ENCODE results near the gene CALR.
A peak's percentile ranks its signal among the peaks of the same experiment; 100 is the strongest.
"Not testable (repeated sequence)": the region's sequence is repeated elsewhere in the genome, so short reads cannot be mapped to it uniquely, and the experiment has no call there.

The CALR gene

DNA sequence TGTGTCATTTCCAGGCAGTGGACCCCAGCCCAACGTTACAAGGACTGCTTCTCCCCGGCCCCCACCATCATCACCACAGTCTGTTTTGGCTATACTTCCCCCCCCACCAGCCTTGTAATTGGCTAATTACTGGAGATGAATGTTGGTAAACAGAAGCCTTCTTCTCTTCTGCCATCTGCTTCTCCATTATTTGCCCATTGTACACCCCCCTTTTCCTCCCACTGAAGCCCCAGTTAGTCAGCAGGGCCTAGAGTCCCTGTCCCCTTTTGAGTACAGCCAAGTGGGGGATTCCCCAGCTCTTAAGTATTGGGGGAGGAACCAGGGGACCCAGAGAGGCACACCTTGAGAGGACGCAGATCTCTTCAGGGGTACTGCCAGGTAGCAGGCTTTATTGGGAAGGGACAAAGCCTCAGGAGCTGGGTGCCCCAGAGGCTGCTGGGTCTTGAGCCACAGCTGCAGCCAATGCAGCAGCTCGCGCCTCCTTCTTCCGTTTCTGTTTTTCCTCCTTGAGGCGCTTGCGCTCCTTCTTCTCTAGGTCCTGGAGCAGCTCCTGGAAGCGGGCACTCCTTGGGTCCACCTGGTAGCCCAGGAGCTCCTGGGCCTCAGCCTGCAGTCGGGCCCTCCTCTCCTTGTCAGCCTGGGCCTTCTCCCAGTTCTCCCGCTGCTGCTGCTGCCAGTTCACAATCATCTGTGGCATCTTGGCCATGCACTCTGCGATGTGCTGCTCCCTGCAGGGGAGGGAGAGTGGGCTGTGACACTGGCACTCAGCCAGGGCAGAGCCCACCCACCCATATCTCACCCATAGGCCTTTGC lies 15.6 kb downstream of the CALR start:
- no peak overlapping the region for H3K4me3 ChIP-seq (ENCODE audit: control insufficient read depth, low read depth, low read length)
- TF ChIP-seq, protein P1, sequence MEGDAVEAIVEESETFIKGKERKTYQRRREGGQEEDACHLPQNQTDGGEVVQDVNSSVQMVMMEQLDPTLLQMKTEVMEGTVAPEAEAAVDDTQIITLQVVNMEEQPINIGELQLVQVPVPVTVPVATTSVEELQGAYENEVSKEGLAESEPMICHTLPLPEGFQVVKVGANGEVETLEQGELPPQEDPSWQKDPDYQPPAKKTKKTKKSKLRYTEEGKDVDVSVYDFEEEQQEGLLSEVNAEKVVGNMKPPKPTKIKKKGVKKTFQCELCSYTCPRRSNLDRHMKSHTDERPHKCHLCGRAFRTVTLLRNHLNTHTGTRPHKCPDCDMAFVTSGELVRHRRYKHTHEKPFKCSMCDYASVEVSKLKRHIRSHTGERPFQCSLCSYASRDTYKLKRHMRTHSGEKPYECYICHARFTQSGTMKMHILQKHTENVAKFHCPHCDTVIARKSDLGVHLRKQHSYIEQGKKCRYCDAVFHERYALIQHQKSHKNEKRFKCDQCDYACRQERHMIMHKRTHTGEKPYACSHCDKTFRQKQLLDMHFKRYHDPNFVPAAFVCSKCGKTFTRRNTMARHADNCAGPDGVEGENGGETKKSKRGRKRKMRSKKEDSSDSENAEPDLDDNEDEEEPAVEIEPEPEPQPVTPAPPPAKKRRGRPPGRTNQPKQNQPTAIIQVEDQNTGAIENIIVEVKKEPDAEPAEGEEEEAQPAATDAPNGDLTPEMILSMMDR (IDR thresholded peaks at IDR 0.05; ENCODE audit: control insufficient read depth, insufficient read depth, low read depth, low read length, missing control alignments) = no peak
- no peak for DNase-seq (ENCODE audit: low read depth)

DNA sequence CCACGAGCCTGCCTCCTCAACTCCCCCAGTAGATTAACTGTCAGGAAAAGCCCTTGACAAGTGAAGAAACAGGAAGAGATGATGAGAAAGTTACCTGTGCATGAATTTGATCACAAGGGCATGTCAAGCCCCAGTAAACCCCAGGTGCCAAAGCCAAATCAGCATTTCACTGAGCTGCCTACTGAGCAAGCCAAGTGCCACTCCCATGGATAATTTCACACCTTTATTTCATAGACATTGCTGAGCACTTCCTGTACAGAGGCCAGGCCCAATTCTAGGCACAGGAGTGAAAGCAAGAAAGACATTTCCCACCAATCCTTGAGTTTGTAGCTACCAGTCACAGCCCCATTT lies 16.2 kb downstream of the CALR start:
- TF ChIP-seq, protein P1 (IDR thresholded peaks at IDR 0.05; ENCODE audit: control insufficient read depth, insufficient read depth, low read depth, low read length, missing control alignments) = no peak
- no peak overlapping the region for H3K4me3 ChIP-seq (ENCODE audit: control insufficient read depth, low read depth, low read length)
- no peak for DNase-seq (ENCODE audit: low read depth)

DNA sequence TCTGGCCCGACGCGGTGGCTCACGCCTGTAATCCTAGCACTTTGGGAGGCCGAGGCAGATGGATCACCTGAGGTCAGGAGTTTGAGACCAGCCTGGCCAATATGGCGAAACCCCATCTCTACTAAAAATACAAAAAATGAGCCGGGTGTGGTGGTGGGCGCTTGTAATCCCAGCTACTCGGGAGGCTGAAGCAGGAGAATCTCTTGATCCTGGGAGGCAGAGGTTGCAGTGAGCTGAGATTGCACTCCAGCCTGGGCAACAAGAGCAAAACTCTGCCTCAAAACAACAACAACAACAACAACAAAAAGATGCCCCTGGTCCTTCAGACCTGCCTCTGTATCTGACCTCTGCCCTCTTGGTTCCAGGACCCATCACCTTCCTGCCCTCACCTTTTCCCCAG lies 17.2 kb downstream of the CALR start:
- H3K4me3 ChIP-seq (ENCODE audit: control insufficient read depth, low read depth, low read length) = peak overlapping the region; percentile 98
- not testable (repeated sequence) for DNase-seq (ENCODE audit: low read depth)

DNA sequence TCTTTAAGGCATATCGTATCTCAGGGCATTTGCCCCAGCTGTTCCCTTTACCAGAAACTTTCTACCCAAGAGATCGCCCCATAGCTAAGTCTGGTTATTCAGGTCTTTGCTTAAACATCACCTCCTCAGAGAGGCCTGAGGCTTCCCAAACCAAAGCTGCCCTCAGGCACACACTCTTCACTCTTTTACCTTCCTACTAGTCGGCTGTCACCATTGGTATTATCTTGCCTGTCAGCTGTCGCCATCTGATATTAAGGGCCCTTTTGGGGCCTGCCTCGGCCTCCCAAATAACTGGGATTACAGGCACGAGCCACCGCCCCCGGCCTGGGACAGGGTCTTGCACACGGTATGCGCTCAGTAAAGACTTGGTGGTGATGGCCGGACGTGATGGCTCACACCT lies 17.6 kb downstream of the CALR start:
- TF ChIP-seq, protein P1 (IDR thresholded peaks at IDR 0.05; ENCODE audit: control insufficient read depth, insufficient read depth, low read depth, low read length, missing control alignments) = no peak
- no peak for DNase-seq (ENCODE audit: low read depth)
- H3K4me3 ChIP-seq (ENCODE audit: control insufficient read depth, low read depth, low read length) = peak overlapping the region; percentile 98

DNA sequence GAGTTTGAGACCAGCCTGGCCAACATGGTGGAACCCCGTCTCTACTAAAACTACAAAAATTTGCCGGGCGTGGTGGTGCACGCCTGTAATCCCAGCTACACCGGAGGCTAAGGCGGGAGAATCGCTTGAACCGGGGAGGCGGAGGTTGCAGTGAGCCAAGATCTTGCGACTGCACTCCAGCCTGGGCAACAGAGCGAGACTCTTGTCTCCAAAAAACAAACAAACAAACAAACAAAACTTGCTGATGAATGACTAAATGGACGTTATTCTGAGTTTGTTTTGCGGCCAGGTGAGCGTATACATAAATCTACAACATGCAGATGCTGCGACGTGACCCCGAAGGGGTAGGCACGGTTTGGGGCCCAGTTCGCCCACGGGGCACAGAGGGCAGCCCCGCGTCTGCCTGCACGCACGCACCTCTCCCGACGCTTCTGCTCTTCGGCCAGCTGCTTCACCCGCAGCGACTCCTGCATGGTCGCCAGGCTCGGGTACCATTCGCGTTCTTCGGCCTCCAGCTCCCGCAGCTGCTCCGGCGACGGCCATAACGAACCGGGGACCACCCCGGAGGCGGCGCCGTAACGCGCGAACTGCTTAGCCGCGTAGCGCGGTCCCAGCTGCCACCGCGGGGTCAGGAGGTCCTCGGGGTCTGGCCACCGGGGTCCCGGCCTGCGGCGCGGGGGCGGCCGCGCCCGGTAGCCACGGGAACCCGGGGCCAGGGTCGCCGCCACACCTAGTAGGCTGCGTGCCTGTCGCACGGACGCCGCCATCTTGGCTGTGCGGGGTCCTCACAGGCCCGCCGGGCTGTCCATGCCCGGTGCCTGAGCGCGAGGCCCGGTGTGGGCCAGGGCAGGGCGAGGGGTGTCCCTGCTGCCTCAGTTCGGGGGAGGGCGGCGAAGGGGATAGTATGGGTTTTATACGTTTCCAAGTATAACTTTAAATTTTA lies 18.3 kb downstream of the CALR start, which contains the start of gene GADD45GIP1:
GADD45GIP1 (minus strand) TSS at position 778 of the 943 bp plus-strand sequence; CDS start at position 767, 11 bp downstream.
- TF ChIP-seq, protein P1 (IDR thresholded peaks at IDR 0.05; ENCODE audit: control insufficient read depth, insufficient read depth, low read depth, low read length, missing control alignments) = no peak
- DNase-seq (ENCODE audit: low read depth) = no peak
- peak within 1 kb of the TSS; percentile 98 for H3K4me3 ChIP-seq (ENCODE audit: control insufficient read depth, low read depth, low read length)

DNA sequence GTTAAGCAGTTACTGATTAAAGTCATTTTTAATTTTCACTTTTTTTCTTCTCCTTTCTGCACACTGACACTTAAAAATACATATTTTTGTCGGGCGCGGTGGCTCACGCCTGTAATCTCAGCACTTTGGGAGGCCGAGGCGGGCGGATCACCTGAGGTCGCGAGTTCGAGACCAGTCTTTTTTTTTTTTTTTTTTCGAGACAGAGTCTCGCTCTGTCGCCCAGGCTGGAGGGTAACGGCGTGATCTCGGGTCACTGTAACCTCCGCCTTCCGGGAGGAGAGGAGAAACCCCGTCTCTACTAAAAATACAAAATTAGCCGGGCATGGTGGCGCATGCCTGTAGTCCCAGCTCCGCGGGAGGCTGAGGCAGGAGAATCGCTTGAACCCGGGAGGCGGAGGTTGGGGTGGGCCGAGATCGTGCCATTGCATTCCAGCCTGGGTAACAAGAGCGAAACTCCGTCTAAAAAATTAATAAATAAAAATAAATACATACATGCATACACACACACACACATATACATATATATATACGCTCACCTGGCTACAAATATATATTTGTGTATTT lies 19.1 kb downstream of the CALR start:
- not testable (repeated sequence) for DNase-seq (ENCODE audit: low read depth)
- H3K4me3 ChIP-seq (ENCODE audit: control insufficient read depth, low read depth, low read length) = peak overlapping the region; percentile 98

DNA sequence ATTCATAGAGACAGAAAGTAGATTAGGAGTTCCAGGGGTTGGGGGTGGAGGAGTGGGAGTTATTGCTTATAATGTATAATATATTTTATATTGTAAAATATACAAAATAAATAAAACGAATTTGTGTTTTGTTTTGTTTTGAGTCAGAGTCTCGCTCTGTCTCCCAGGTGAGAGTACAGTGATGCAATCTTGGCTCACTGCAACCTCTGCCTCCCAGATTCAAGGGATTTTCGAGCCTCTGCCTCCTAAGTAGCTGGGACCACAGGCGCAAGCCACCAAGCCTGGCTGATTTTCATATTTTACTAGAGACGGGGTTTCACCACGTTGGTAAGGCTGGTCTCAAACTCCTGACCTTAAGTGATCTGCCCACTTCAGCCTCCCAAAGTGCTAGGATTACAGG lies 21.1 kb downstream of the CALR start:
- no peak for DNase-seq (ENCODE audit: low read depth)
- no peak overlapping the region for H3K4me3 ChIP-seq (ENCODE audit: control insufficient read depth, low read depth, low read length)
- TF ChIP-seq, protein P1 (IDR thresholded peaks at IDR 0.05; ENCODE audit: control insufficient read depth, insufficient read depth, low read depth, low read length, missing control alignments) = no peak

Data from AG09309 (cell line).